HepG2 (cell line): ENCODE results near the gene TMEM131. TPM values are rescaled to one million over a fixed set of nuclear protein-coding genes. Genes with fewer than 3 reads are reported as not detected.

Experiments
- ATF3 ChIP-seq: sonication (generic); formaldehyde crosslinking; IDR thresholded peaks from 2 replicates; pipeline ENCODE4 v1.4.0; 2020; ENCODE audit warnings: missing genetic modification reagents
- CBFB ChIP-seq: sonication (generic); formaldehyde crosslinking; IDR thresholded peaks from 2 replicates; pipeline ENCODE4 v1.4.0; 2020; ENCODE audit warnings: missing genetic modification reagents
- FOXO1 ChIP-seq: sonication (generic); formaldehyde crosslinking; IDR thresholded peaks from 2 replicates; pipeline ENCODE4 v1.4.0; 2020; ENCODE audit warnings: missing genetic modification reagents
- HDAC1 ChIP-seq: sonication (generic); formaldehyde crosslinking; IDR thresholded peaks from 2 replicates; pipeline ENCODE4 v1.5.1; 2020; ENCODE audit warnings: mild to moderate bottlenecking, missing genetic modification reagents
- KLF9 ChIP-seq: IDR thresholded peaks from 2 replicates; pipeline ENCODE4 v1.6.1; 2016; ENCODE audit warnings: low read depth
- POLR2A ChIP-seq, 2 experiments: IDR thresholded peaks; 2 replicates each; pipeline ENCODE4 v1.6.1; 2011; ENCODE audit warnings: low read depth in 2 of 2, low read length in 2 of 2, mild to moderate bottlenecking in 1 of 2, moderate library complexity in 1 of 2; ENCODE audit not compliant: insufficient read depth in 1 of 2
- SMAD1 ChIP-seq: sonication (generic); formaldehyde crosslinking; IDR thresholded peaks from 2 replicates; pipeline ENCODE4 v1.4.0; 2020; ENCODE audit warnings: missing genetic modification reagents, low read depth, mild to moderate bottlenecking, borderline replicate concordance
- SRY ChIP-seq: sonication (generic); formaldehyde crosslinking; IDR thresholded peaks from 2 replicates; pipeline ENCODE4 v1.8.0; 2022; ENCODE audit warnings: mild to moderate bottlenecking, missing genetic modification reagents
- ZBTB25 ChIP-seq: IDR thresholded peaks from 2 replicates; pipeline ENCODE4 v1.6.1; 2018; ENCODE audit warnings: missing genetic modification reagents
- ZBTB46 ChIP-seq: sonication (generic); formaldehyde crosslinking; IDR thresholded peaks from 2 replicates; pipeline ENCODE4 v1.4.0; 2020; ENCODE audit warnings: mild to moderate bottlenecking, missing genetic modification reagents, borderline replicate concordance
- ZFP41 ChIP-seq: sonication (generic); formaldehyde crosslinking; IDR thresholded peaks from 2 replicates; pipeline ENCODE4 v1.4.0; 2020; ENCODE audit warnings: mild to moderate bottlenecking, missing genetic modification reagents, borderline replicate concordance
- ZHX1 ChIP-seq: sonication (generic); formaldehyde crosslinking; IDR thresholded peaks from 2 replicates; pipeline ENCODE4 v1.8.1; 2022; ENCODE audit warnings: low read depth, mild to moderate bottlenecking, missing genetic modification reagents
- ZNF101 ChIP-seq: sonication (generic); formaldehyde crosslinking; IDR thresholded peaks from 2 replicates; pipeline ENCODE4 v1.4.0; 2020; ENCODE audit warnings: mild to moderate bottlenecking, low read depth, missing genetic modification reagents, borderline replicate concordance
- ZNF274 ChIP-seq: sonication (generic); formaldehyde crosslinking; IDR thresholded peaks from 2 replicates; pipeline ENCODE4 v1.5.1; 2020; ENCODE audit warnings: mild to moderate bottlenecking, missing genetic modification reagents
- ZNF329 ChIP-seq: sonication (generic); formaldehyde crosslinking; IDR thresholded peaks from 2 replicates; pipeline ENCODE4 v1.9.0; 2021; ENCODE audit warnings: low read depth, mild to moderate bottlenecking, missing genetic modification reagents
- ZNF430 ChIP-seq: sonication (generic); formaldehyde crosslinking; IDR thresholded peaks from 2 replicates; pipeline ENCODE4 v1.9.0; 2021; ENCODE audit warnings: mild to moderate bottlenecking, missing genetic modification reagents
- ZNF687 ChIP-seq: sonication (generic); formaldehyde crosslinking; IDR thresholded peaks from 2 replicates; pipeline ENCODE4 v1.5.1; 2020; ENCODE audit warnings: mild to moderate bottlenecking, missing genetic modification reagents, moderate library complexity
- ZNF781 ChIP-seq: sonication (generic); formaldehyde crosslinking; IDR thresholded peaks from 2 replicates; pipeline ENCODE4 v1.5.1; 2020; ENCODE audit warnings: borderline replicate concordance, mild to moderate bottlenecking, missing genetic modification reagents; ENCODE audit errors: not compliant biosample characterization
- polyA plus RNA-seq, 8 experiments: library from polyadenylated mRNA; depleted of rRNA in 3 of 8; stranded (reverse) in 7 of 8; unstranded in 1 of 8; fragments of >200 nt; fragmentation: Illumina TruSeq in 4 of 8; extraction: Trizol in 4 of 8; gene quantifications; 2 replicates each; pipeline versions ENCODE4 v1.2.1 to v1.2.3, GENCODE V29; 2011 to 2016; ENCODE audit warnings: low read depth in 4 of 8, missing spikeins in 1 of 8, mixed read lengths in 1 of 8; ENCODE audit not compliant: insufficient read depth in 1 of 8
- total RNA-seq, 5 experiments: library from RNA; depleted of rRNA; stranded (reverse); fragments of >200 nt; fragmentation: Illumina TruSeq; extraction: Trizol; gene quantifications; 2 replicates each; pipeline ENCODE4 v1.2.3, GENCODE V29; 2016; ENCODE audit warnings: low read depth in 1 of 5

The TMEM131 gene
- total and polyA plus RNA-seq, 2 of the 13 experiments (the other 11 are each of a cell fraction or from before 2014, with no cell fraction given) = 17.9 to 19.5 TPM

GRCh38 chr2:97995734-97996624 lies at the start of gene TMEM131 (continued):
- peak; percentile 79 for TF ChIP-seq SRY
- peak; percentile 91 for TF ChIP-seq ZNF329 (CRISPR knock-in tag)
- TF ChIP-seq SMAD1 = peak; percentile 85
- TF ChIP-seq ZBTB25 (CRISPR knock-in tag) = peak; percentile 42; the same call in 1 of the 2 replicates
- peak; percentile 97 for TF ChIP-seq ZHX1 (CRISPR knock-in tag)
- peak; percentile 48; the same call in 1 of the 2 replicates for TF ChIP-seq ZFP41
- TF ChIP-seq ZNF430 (CRISPR knock-in tag) = peak; percentile 59; the same call in 1 of the 2 replicates
- TF ChIP-seq ZNF101 = no peak
- TF ChIP-seq FOXO1 (CRISPR knock-in tag) = peak; percentile 78
- peak; percentile 19 for TF ChIP-seq ATF3 (CRISPR knock-in tag)
- peak; percentile 83 for TF ChIP-seq ZNF274 (CRISPR knock-in tag)
- TF ChIP-seq ZNF687 = peak; percentile 84
- peak; percentile 79; the same call in 1 of the 2 replicates for TF ChIP-seq KLF9 (CRISPR knock-in tag)
- peak; percentile 87; the same call in 1 of the 2 replicates for TF ChIP-seq CBFB (CRISPR knock-in tag)
- TF ChIP-seq POLR2A (IDR thresholded peaks at IDR 0.05; ENCODE audit: insufficient read depth in 1 of 2, low read depth in 2 of 2, low read length in 2 of 2) = peak; percentile 81 to 90
- TF ChIP-seq ZBTB46 (CRISPR knock-in tag) = 0 out of 2 replicates have a peak, but pooled peaks have one; percentile 51
- TF ChIP-seq ZNF781 (CRISPR knock-in tag) = peak; percentile 36
- peak; percentile 58; the same call in 1 of the 2 replicates for TF ChIP-seq HDAC1 (CRISPR knock-in tag)
